RWPE2 (cell line): ENCODE data around the gene AHCYL1.

ENCODE experiments used
- ATAC-seq: fragments of 200-7000 bp; cut with Tn5 transposase; 3 replicates; pipeline ENCODE4 v1.9.1; 2021; ENCODE audit warnings: low read depth
- DNase-seq: peaks from one replicate; pipeline ENCODE4 v3.0.0-alpha.2; 2020; ENCODE audit warnings: low spot score
- H3K27ac ChIP-seq: fragments of 450-650 bp; 2 replicates; pipeline ENCODE4 v1.5.1; 2017; ENCODE audit warnings: mild to moderate bottlenecking; ENCODE audit not compliant: poor library complexity, severe bottlenecking
- H3K27me3 ChIP-seq: fragments of 250-450 bp; sonication (Bioruptor Pico); 2 replicates; pipeline ENCODE4 v1.5.1; 2021; ENCODE audit warnings: mild to moderate bottlenecking, moderate library complexity; ENCODE audit not compliant: insufficient read depth, poor library complexity, severe bottlenecking
- H3K36me3 ChIP-seq: fragments of 250-450 bp; sonication (Bioruptor Pico); 2 replicates; pipeline ENCODE4 v1.5.1; 2020; ENCODE audit warnings: low read depth, mild to moderate bottlenecking, moderate library complexity
- H3K4me1 ChIP-seq: fragments of 250-450 bp; sonication (Bioruptor Pico); 2 replicates; pipeline ENCODE4 v1.5.1; 2021; ENCODE audit warnings: mild to moderate bottlenecking, moderate library complexity; ENCODE audit not compliant: insufficient read depth, poor library complexity, severe bottlenecking
- H3K4me3 ChIP-seq: fragments of 250-450 bp; sonication (Bioruptor Pico); 2 replicates; pipeline ENCODE4 v1.5.1; 2021; ENCODE audit warnings: mild to moderate bottlenecking, moderate library complexity; ENCODE audit not compliant: severe bottlenecking
- H3K9me3 ChIP-seq: fragments of 250-450 bp; sonication (Bioruptor Pico); 2 replicates; pipeline ENCODE4 v1.5.1; 2021; ENCODE audit warnings: mild to moderate bottlenecking, moderate library complexity; ENCODE audit not compliant: severe bottlenecking
- TF ChIP-seq, protein P1 (sequence below): fragments of 450-650 bp; IDR thresholded peaks from one replicate; pipeline ENCODE4 v1.5.1; 2017; ENCODE audit warnings: mild to moderate bottlenecking, moderate library complexity; ENCODE audit not compliant: poor library complexity, severe bottlenecking

AHCYL1 gene

DNA sequence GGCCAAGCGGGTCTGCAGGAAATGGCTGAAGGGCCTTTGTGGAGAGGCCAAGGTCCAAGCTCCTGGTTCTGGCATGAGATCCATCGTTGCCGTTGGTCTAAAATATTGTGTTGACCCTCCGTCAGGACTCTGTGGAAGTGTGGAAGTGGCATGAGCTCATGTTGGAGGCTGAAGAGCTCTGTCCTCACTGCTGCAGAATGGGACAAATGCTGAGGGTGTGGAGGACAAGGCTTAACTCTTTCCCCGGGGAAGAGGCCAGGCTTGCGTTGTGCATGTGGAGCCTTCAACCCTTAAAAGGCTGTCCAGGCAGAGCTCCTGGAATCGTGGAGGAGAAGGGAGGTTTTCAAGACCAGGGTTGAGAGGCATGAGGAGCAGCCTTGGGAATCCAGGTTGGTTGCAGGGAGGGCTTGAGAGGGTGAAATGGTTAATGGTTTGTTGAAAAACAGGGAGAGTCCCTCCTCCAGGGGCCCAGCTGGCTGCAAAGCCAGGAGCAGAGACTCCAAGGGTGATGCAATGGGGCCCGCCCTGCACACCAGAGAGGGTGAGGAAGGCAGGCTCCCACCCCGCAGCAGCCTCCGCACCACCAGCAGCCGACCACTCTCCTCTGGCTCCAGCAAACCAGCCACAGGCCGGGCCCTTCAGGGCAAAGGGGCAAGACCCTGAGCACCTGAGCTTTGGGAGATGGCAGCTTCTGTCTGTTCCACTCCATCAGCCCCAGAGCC lies 6.7 kb upstream of the AHCYL1 start:
- ATAC-seq (no peak), DNase-seq (no peak)
- H3K27me3 ChIP-seq, result no peaks in the 10 kb centered on the region
- TF ChIP-seq, protein P1, sequence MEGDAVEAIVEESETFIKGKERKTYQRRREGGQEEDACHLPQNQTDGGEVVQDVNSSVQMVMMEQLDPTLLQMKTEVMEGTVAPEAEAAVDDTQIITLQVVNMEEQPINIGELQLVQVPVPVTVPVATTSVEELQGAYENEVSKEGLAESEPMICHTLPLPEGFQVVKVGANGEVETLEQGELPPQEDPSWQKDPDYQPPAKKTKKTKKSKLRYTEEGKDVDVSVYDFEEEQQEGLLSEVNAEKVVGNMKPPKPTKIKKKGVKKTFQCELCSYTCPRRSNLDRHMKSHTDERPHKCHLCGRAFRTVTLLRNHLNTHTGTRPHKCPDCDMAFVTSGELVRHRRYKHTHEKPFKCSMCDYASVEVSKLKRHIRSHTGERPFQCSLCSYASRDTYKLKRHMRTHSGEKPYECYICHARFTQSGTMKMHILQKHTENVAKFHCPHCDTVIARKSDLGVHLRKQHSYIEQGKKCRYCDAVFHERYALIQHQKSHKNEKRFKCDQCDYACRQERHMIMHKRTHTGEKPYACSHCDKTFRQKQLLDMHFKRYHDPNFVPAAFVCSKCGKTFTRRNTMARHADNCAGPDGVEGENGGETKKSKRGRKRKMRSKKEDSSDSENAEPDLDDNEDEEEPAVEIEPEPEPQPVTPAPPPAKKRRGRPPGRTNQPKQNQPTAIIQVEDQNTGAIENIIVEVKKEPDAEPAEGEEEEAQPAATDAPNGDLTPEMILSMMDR, result no peak
- H3K27ac ChIP-seq, result peak overlapping the region; percentile 38
- H3K9me3 ChIP-seq, result no peaks in the 10 kb centered on the region
- no peak overlapping the region for H3K4me3 ChIP-seq
- no peaks in the 10 kb centered on the region for H3K36me3 ChIP-seq
- H3K4me1 ChIP-seq, result peaks cover 36% of the 10 kb centered on the region

DNA sequence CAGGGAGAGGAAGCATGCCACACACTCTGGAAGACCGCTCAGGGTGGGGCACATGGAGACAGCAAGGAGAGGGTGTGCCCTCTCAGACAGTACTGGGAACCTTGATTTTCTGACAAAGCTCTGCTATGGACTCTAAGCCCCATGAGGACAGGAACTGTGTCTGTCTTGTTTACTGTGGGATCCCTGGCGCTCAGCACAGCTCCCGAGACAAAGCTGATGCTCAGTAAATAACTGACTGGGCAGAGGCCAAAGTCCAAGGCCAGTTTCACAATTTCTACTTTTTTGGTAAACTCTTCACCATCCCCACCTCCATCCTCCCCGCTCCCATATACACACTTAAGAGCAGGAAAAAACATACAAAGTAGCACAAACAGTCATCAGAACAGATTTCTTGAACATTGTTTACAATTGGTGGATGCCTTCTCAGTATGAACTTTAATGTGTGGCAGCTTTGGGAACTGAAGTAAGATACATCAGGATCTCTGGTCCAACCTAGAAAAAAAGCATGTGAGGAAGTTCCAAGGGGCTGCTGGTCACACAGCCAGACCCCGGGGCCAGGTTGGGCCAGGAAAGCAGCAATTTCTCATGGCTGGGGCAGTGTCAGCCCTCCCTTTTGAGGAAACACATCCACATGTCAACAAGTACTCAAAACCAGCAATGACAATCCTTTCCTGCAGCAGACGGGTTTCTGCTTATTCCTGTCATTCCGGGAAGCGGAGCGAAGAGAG lies 5.6 kb upstream of the AHCYL1 start:
- no peak for DNase-seq
- peak overlapping the region; percentile 38 for H3K27ac ChIP-seq

DNA sequence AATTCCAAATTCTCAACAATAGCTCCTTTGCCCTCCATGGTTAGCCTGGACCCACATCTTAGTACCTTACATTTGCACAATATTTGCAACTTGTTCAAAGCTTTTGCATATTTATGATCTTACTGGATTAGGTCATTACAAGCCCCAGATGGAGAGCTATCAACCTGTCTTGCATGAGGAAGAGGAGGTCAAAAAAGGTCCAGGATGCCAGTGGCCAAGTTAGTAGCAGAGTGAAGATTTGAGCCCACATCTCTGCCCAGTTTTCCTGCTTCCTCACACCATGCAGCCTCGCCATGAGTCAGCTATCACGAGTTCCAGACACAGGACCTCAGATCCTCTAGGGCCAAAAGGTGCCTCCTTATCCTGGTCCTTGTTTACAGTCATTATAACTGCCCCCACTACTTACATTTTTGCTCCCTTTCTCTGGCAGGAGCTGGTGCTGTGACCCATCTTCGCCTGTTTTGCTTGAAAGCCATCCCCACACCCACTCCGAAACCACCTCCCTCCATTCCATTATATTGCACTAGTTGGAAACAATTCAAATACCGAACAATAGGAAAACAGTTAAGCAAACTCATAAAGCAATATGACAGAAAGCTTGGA lies 5.0 kb upstream of the AHCYL1 start:
- Histone ChIP-seq H3K4me1 (peaks cover 33% of the 10 kb centered on the region), H3K4me3 (no peak overlapping the region), H3K36me3 (no peaks in the 10 kb centered on the region), H3K27ac (peak overlapping the region; percentile 38), H3K27me3 (no peaks in the 10 kb centered on the region), H3K9me3 (no peaks in the 10 kb centered on the region)
- ATAC-seq, result no peak
- TF ChIP-seq, protein P1, result no peak
- DNase-seq, result no peak

More for the DNA sequence above, 5.6 kb upstream of the AHCYL1 start:
- Histone ChIP-seq H3K4me1 (peaks cover 36% of the 10 kb centered on the region), H3K9me3 (no peaks in the 10 kb centered on the region), H3K27me3 (no peaks in the 10 kb centered on the region), H3K4me3 (no peak overlapping the region), H3K36me3 (no peaks in the 10 kb centered on the region)
- ATAC-seq, result no peak
- TF ChIP-seq, protein P1, result no peak

DNA sequence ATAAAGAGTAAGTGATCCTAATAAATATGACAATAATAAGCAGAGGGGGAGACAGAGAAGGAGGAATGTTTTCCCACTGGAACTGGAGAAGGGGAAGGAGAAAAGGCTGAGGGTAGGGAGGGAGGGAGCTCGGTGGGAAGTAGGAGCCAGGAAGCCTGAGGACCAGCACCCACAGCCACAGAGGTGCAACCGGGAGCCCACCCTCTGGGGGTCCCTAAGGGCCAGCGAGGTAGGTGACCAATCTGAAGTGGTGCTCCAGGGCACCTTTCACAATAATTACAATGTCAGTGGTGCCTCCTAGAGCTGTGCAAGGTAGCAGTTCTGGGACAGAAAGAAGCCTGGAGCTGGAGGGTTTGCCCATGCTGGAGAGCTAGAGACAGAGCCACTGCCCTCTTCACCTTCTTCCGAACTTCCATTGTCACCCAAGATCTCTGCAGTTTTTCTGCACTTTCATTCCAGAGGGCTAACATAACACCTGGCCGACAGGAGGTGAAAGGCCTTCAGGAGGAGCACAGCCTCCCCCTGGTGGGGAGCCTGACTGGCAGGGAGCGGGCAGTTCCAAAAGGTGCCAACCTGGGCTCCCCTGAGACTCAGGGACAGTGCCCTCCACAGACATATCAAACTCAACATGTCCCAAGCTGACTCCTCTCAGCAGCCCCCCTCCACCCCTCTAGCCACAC lies 4.1 kb upstream of the AHCYL1 start:
- H3K4me1 ChIP-seq, result peaks cover 24% of the 10 kb centered on the region
- H3K9me3 ChIP-seq, result no peaks in the 10 kb centered on the region
- TF ChIP-seq, protein P1, result peak; percentile 84
- no peaks in the 10 kb centered on the region for H3K36me3 ChIP-seq
- no peaks in the 10 kb centered on the region for H3K27me3 ChIP-seq
- DNase-seq (no peak), ATAC-seq (peak; percentile 35)
- peak overlapping the region; percentile 38 for H3K27ac ChIP-seq
- no peak overlapping the region for H3K4me3 ChIP-seq
